HG02973 (cell line): ENCODE results near the gene MAPT.
A peak's percentile ranks its signal among the peaks of the same experiment; 100 is the strongest.

Source experiments
- ATAC-seq: cut with Tn5 transposase; IDR thresholded peaks from one replicate; pipeline ENCODE4 v1.9.1; 2021; ENCODE audit warnings: moderate library complexity; ENCODE audit not compliant: unreplicated experiment

MAPT gene

GRCh38 chr17:45894022-45894784 lies at the start of gene MAPT:
MAPT (plus strand) TSS chr17:45894554; CDS start chr17:45962338, 67,784 bp downstream.
- ATAC-seq: peak; percentile 68

- ATAC-seq: no peak
Observed at GRCh38 chr17:45844695-45845375, 49.5 kb upstream of the MAPT start, which contains the start of gene SPPL2C. SPPL2C (plus strand) TSS chr17:45844881; CDS start chr17:45844907, 26 bp downstream.

GRCh38 chr17:45845376-45846185 lies 48.8 kb upstream of the MAPT start:
- ATAC-seq: no peak

GRCh38 chr17:45846223-45846622 lies 48.1 kb upstream of the MAPT start:
- no peak for ATAC-seq

GRCh38 chr17:45846646-45847045 lies 47.7 kb upstream of the MAPT start:
- ATAC-seq: no peak

GRCh38 chr17:45847101-45847500 lies 47.3 kb upstream of the MAPT start:
- ATAC-seq: no peak

GRCh38 chr17:45847747-45848146 lies 46.6 kb upstream of the MAPT start:
- ATAC-seq: no peak

- no peak for ATAC-seq
Observed at GRCh38 chr17:45848405-45848804, 45.9 kb upstream of the MAPT start.

GRCh38 chr17:45848868-45849535 lies 45.4 kb upstream of the MAPT start:
- no peak for ATAC-seq

- no peak for ATAC-seq
Observed at GRCh38 chr17:45849536-45849990, 44.8 kb upstream of the MAPT start.

GRCh38 chr17:45850011-45850410 lies 44.3 kb upstream of the MAPT start:
- ATAC-seq: no peak

GRCh38 chr17:45850468-45850867 lies 43.9 kb upstream of the MAPT start:
- ATAC-seq: no peak

- ATAC-seq: no peak
Observed at GRCh38 chr17:45851022-45851421, 43.3 kb upstream of the MAPT start.

GRCh38 chr17:45851464-45851863 lies 42.9 kb upstream of the MAPT start:
- no peak for ATAC-seq

GRCh38 chr17:45851873-45852272 lies 42.5 kb upstream of the MAPT start:
- no peak for ATAC-seq

GRCh38 chr17:45852535-45853297 lies 41.6 kb upstream of the MAPT start:
- no peak for ATAC-seq

- no peak for ATAC-seq
Observed at GRCh38 chr17:45854209-45854608, 40.1 kb upstream of the MAPT start.

- ATAC-seq: no peak
Observed at GRCh38 chr17:45855691-45856336, 38.5 kb upstream of the MAPT start.

- ATAC-seq: no peak
Observed at GRCh38 chr17:45857977-45858708, 36.2 kb upstream of the MAPT start.
